Measurements from ENCODE around the gene KLF5.
"Not testable (repeated sequence)": the region's sequence is repeated elsewhere in the genome, so short reads cannot be mapped to it uniquely, and the experiment has no call there.

KLF5 gene

DNA sequence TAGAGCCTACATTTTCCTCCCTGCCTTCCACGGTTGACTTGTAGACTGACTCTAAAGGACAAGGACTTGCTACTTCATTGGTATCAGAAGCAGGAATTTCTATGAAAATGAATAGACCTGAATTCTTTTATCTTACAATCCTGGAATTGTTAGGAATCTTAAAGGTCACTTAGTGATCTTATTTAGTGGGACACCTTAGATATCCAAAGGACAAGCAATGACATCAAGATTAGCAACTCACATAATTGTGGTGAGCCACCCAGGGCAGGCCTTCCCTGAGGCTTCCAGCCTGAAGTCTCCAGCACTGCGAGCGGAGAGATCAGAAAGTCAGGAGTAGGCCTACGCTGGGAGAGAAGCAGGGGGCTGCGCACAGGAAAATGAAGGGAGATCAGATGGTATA is 37.8 kb downstream of the KLF5 start:
- no peaks in the 10 kb centered on the region for H3K27me3 ChIP-seq

DNA sequence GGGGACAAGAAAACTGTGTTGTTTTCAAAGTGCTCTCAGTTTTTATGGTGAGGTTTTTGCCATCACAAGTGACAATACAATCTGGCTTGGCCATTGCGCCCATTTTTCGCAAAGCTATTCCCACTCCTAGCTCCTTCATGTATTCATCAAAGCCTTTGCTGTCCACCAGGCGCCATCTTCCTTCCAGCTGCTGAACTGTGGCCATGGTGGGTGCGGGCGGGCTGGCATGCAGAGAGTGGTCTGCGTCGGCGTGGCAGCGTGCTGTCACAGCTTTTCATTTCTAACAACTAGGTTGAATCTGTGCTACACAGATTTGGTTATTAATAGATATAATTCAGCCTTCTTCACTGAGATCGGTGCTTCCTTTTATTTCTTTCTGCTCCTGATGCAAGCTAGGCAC is 42.0 kb downstream of the KLF5 start:
- not testable (repeated sequence) for H3K9me3 ChIP-seq; H3K36me3 ChIP-seq; H3K27me3 ChIP-seq; H3K27ac ChIP-seq; H3K4me3 ChIP-seq (ENCODE audit: low read depth in 1 of 2, low read length in 1 of 2); H3K4me1 ChIP-seq (ENCODE audit: control insufficient read depth in 1 of 2, insufficient read depth in 1 of 2, low read depth in 1 of 2, low read length in 1 of 2)

More for the DNA sequence above, 37.8 kb downstream of the KLF5 start:
- Histone ChIP-seq H3K4me3 (ENCODE audit: low read depth in 1 of 2, low read length in 1 of 2) (no peak overlapping the region), H3K4me1 (ENCODE audit: control insufficient read depth in 1 of 2, insufficient read depth in 1 of 2, low read depth in 1 of 2, low read length in 1 of 2) (no peaks in the 10 kb centered on the region), H3K9me3 (no peaks in the 10 kb centered on the region), H3K27ac (no peak overlapping the region), H3K36me3 (no peaks in the 10 kb centered on the region)
- TF ChIP-seq, protein P1, sequence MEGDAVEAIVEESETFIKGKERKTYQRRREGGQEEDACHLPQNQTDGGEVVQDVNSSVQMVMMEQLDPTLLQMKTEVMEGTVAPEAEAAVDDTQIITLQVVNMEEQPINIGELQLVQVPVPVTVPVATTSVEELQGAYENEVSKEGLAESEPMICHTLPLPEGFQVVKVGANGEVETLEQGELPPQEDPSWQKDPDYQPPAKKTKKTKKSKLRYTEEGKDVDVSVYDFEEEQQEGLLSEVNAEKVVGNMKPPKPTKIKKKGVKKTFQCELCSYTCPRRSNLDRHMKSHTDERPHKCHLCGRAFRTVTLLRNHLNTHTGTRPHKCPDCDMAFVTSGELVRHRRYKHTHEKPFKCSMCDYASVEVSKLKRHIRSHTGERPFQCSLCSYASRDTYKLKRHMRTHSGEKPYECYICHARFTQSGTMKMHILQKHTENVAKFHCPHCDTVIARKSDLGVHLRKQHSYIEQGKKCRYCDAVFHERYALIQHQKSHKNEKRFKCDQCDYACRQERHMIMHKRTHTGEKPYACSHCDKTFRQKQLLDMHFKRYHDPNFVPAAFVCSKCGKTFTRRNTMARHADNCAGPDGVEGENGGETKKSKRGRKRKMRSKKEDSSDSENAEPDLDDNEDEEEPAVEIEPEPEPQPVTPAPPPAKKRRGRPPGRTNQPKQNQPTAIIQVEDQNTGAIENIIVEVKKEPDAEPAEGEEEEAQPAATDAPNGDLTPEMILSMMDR (IDR thresholded peaks at IDR 0.05): no peak

DNA sequence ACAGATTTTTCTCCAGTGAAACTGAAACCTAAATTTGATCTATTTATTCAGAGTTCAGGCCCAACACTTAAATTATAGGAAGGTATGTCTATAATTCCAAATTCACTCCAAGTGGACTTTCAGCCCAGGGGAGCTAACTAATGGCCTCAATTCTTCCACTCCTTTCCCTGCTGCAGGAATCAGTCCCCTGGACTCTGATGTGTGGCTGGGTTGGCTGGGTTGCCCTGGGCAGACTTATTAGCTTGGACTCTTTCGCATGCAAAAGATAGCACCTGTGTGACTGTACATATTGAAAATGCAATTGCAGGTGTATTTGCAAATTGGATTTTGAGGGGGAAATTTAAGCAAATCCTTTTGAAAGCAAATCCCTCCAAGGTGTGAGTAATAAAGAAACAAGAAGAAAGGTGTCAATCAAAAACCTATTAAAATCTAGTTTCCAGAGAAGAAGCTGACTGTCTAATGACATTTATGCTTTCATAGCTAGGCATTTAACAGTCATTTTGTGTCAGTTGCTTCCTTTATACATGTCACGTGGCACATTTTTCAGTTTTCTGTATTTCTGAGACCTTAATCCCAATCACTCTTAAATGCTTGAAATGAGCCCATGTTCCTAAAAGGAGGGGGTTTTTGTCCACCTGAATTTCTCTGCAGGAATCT is 42.7 kb downstream of the KLF5 start:
- no peaks in the 10 kb centered on the region for H3K4me1 ChIP-seq (ENCODE audit: control insufficient read depth in 1 of 2, insufficient read depth in 1 of 2, low read depth in 1 of 2, low read length in 1 of 2)
- H3K36me3 ChIP-seq: no peaks in the 10 kb centered on the region
- no peak overlapping the region for H3K4me3 ChIP-seq (ENCODE audit: low read depth in 1 of 2, low read length in 1 of 2)
- TF ChIP-seq, protein P1 (IDR thresholded peaks at IDR 0.05): no peak
- no peaks in the 10 kb centered on the region for H3K9me3 ChIP-seq
- no peak overlapping the region for H3K27ac ChIP-seq
- H3K27me3 ChIP-seq: no peaks in the 10 kb centered on the region

DNA sequence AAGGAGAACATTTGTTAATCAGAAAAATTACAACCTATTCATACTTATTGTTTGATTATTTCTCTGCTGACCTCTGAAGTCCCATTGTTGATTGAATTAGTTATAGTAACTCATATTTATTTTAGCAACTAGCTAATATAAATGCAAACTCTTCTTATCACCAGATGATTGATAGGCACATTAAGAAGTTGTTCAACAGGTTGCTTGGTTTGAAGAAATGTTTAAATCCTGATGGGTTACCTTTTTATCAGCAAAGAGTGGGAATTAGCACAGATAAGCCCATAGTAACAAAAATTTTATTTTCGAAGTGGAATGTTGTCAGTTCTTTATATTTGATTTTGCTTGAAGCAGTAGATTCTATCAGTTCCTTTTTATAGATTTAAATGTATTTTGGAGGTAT is 44.4 kb downstream of the KLF5 start:
- Histone ChIP-seq H3K36me3 (no peaks in the 10 kb centered on the region), H3K4me3 (ENCODE audit: low read depth in 1 of 2, low read length in 1 of 2) (no peak overlapping the region), H3K4me1 (ENCODE audit: control insufficient read depth in 1 of 2, insufficient read depth in 1 of 2, low read depth in 1 of 2, low read length in 1 of 2) (no peaks in the 10 kb centered on the region), H3K27ac (no peak overlapping the region), H3K9me3 (no peaks in the 10 kb centered on the region), H3K27me3 (no peaks in the 10 kb centered on the region)
- TF ChIP-seq, protein P1 (IDR thresholded peaks at IDR 0.05): no peak

DNA sequence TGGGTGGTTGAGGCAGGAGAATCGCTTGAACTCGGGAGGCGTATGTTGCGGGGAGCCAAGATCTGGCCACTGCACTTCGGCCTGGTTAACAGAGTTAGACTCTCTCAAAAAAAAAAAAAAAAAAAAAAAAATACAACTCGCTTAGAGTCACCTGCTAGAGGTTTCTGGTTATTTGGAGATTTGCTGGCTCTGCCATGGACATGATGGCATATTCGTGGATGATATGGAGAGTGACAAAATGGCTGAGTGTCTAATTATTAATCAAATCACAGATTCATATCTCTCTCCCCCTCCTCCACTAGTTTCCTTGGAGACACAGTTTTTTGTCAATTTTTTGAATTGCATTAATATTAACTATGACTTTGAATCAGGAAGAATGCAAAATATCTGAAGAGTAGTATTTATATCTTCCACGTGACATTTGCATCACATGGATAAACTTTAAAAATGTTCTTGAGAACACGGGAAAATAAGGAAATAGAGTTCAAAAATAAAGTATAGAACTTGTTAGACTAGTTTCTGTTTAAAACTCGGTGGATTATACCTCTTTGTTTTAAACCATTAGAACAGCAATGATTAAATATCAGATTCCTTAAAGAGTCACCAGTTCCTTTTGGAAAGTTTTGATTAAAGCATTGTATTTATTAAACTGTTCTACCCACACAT is 47.8 kb downstream of the KLF5 start:
- no peaks in the 10 kb centered on the region for H3K4me1 ChIP-seq (ENCODE audit: control insufficient read depth in 1 of 2, insufficient read depth in 1 of 2, low read depth in 1 of 2, low read length in 1 of 2)
- H3K9me3 ChIP-seq: no peaks in the 10 kb centered on the region
- H3K27me3 ChIP-seq: no peaks in the 10 kb centered on the region
- TF ChIP-seq, protein P1 (IDR thresholded peaks at IDR 0.05): no peak
- H3K4me3 ChIP-seq (ENCODE audit: low read depth in 1 of 2, low read length in 1 of 2): no peak overlapping the region
- no peak overlapping the region for H3K27ac ChIP-seq
- no peaks in the 10 kb centered on the region for H3K36me3 ChIP-seq

DNA sequence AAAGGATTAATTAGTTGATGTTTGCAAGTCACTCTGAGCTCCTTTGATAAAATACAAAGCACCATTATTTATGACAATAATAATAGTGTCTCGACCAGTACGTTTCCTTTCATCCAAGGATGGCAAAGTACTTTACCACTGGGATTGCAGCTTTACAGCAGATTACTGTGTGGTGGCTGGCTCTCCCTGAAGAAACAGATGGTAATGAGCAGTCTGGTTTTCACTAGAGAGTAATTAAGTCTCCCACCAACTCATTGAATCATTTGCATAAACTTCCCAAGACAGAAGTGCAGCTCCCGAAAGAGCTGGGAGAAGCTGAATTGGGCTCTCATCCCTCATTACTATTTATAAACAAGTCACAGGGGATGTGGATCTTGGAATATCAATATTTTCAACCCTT is 48.7 kb downstream of the KLF5 start:
- no peaks in the 10 kb centered on the region for H3K9me3 ChIP-seq
- H3K36me3 ChIP-seq: no peaks in the 10 kb centered on the region
- H3K4me3 ChIP-seq (ENCODE audit: low read depth in 1 of 2, low read length in 1 of 2): no peak overlapping the region
- H3K4me1 ChIP-seq (ENCODE audit: control insufficient read depth in 1 of 2, insufficient read depth in 1 of 2, low read depth in 1 of 2, low read length in 1 of 2): no peaks in the 10 kb centered on the region
- H3K27ac ChIP-seq: no peak overlapping the region
- no peaks in the 10 kb centered on the region for H3K27me3 ChIP-seq
- TF ChIP-seq, protein P1 (IDR thresholded peaks at IDR 0.05): no peak

Data from neutrophil (primary cell).